OCI-M2 (cell line): ENCODE results near the gene C2orf15.
"Not testable (repeated sequence)": the region's sequence is repeated elsewhere in the genome, so short reads cannot be mapped to it uniquely, and the experiment has no call there.

Experiments used
- DNase-seq: peaks from one replicate; lab custom pipeline; 2025; ENCODE audit not compliant: unreplicated experiment; lab: John Stamatoyannopoulos, UW

C2orf15 gene

DNA sequence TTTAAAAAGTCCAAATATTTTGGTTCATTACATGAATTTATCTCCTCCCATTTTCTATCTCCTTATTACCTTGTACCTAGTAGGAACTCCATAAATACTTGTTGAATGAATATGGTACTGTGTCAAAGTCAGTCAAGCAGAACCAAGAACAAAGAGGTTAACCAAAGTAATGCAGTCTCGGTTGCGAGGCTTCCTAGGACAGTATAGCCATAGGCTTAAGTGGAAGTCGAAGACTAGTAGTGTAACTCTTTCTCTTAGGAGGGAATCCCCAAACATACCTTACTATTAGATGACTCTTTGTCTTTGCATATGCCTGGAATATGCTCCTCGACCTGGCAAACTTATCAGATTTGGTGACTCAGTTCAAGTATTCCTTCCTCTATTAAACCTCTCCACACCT is 18.1 kb downstream of the C2orf15 start:
- no peak for DNase-seq

DNA sequence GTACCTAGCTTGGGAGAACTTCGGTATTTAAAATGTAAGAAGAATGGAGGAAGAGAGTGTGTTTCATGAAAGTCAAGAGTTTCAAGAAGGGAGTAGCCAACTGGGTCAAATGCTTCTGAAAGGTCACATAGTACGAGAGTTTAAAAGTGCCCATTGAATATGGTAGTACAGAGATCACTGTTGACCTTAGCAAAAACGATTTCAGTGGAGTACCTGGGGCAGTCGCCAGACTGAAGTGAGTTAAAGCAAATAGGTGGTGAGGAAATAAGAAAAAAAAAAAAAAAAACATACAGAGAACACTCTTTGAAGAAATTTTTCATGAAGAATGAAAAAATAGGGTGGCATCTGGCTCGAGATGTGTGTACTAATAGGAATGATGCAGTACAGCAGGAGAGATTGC is 24.7 kb downstream of the C2orf15 start:
- DNase-seq, result no peak

GRCh38 chr2:99169534-99169933 is 28.0 kb downstream of the C2orf15 start:
- no peak for DNase-seq

DNA sequence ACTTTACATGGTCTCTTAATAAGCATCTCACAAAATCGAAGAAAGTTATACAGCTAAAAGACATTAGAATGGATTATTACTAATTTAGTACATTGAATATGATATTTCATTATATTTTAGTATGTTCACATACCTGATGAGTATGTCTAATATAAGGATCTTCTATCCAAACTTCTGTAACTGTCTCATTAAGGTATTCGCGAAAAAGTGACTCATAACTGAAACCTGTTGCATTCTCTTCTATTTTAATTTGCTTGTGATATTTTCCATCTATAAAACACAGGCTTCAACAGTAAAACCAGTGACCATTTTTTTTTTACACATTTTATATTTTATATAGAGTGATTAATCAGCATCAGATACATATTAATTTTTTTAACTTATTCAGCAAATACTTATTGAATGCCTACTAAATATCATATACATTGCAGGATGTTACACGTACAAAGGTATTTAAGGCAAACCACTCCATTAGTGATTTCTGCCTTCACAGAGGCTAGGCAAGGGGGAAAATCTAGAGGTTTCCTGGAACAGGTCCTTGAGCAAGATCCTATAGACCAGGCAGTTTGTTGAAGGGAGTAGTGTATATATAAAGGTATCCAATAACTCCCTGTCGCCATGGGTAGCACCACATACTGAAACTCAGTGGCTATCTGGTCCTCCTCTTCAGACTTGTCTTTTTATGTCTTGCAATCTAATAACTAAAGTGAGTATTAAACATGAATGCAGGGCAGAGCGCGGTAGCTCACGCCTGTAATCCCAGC is 30.1 kb downstream of the C2orf15 start:
- DNase-seq, result no peak

GRCh38 chr2:99180755-99181623 is 39.5 kb downstream of the C2orf15 start, which contains the start of the genes MITD1 and MRPL30:
Gene MITD1, minus strand, starts transcription at chr2:99181058. Its CDS starts 77 bp downstream, at chr2:99180981.
Gene MRPL30, plus strand, starts transcription at chr2:99181184. Its CDS starts 5,020 bp downstream, at chr2:99186204.
- DNase-seq, result peak; percentile 76

GRCh38 chr2:99181624-99182000 is 40.1 kb downstream of the C2orf15 start:
- no peak for DNase-seq

DNA sequence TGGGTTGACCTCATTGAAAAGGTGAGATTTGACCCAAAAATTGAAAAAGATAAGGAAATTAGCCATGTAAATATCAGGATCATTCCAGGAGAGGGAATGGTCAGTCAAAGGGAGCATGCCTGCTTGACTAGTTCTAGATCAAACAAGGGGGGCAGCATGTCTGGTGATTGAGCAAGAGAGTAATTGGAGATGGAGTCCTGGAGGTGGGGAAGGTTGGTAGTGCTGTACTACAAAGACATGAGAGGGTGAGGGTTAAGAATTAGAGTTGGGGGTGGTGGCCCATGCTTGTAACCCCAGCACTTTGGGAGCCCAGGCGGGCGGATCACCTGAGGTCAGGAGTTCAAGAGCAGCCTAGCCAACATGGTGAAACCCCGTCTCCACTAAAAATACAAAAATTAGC is 41.5 kb downstream of the C2orf15 start:
- no peak for DNase-seq

GRCh38 chr2:99184811-99185210 is 43.3 kb downstream of the C2orf15 start:
- DNase-seq, result no peak

- DNase-seq, result no peak
These were observed 45.5 kb downstream of the C2orf15 start for GRCh38 chr2:99187011-99187410.

- DNase-seq, result no peak
These were observed 46.9 kb downstream of the C2orf15 start for GRCh38 chr2:99188357-99188756.

DNA sequence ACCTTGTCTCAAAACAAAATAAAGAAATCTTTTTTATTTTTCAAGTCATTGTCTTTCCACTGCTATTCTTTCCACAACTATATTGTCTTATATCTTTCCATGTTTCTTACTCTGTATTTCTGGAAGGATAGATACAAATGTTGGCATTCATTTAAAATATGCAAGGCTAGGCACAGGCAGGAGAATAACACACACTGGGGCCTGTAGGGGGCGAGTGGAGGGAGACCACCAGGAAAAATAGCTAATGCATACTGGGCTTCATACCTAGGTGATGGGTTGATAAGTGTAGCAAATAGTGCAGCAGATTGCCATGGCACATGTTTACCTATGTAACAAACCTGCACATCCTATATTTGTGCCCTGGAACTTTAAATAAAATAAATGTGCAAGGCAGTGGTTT is 49.0 kb downstream of the C2orf15 start:
- no peak for DNase-seq

DNA sequence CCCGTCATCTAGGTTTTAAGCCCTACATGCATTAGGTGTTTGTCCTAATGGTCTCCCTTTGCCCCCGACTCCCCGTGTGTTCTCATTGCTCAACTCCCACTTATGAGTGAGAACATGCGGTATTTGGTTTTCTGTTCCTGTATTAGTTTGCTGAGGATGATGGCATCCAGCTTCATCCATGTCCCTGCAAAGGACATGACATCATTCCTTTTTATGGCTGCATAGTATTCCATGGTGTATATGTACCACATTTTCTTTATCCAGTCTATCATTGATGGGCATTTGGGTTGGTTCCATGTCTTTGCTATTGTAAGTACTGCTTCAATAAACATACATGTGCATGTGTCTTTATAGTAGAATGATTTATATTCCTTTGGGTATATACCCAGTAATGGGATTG is 50.9 kb downstream of the C2orf15 start:
- not testable (repeated sequence) for DNase-seq

- no peak for DNase-seq
These were observed 56.8 kb downstream of the C2orf15 start for GRCh38 chr2:99198103-99198841.

DNA sequence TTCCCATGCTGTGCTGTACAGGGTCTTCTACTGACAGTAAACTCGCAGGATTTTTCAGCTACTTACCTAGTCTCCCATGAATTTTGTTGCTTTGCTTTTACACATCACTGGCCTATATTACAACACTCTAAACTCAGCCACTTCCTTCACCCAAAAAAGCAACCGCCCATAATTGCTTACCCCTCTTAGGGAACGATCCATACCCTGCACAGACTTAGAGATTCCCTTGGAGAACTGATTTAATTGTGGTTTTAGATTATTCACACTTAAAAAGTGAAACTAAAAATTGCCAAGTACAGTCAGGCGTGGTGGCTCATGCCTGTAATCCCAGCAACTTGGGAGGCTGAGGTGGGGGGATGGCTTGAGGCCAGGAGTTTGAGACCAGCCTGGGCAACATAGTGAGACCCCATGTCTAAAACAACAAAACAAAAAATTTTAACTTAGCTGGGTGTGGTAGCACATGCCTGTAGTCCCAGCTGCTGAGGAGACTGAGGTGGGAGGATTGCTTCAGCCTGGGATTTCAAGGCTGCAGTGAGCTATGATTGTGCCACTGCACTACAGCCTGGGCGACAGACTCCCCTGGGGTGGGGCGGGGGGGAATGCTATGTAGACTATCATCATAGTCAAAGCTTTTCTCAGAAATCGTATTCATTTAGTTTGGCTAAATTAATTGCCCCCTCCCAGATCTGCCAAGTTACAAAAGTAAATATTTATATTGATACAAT is 58.7 kb downstream of the C2orf15 start:
- DNase-seq, result no peak
